ENCODE measurements around the gene TRABD2B. TPM values are rescaled to one million over a fixed set of nuclear protein-coding genes. Genes with fewer than 3 reads are reported as not detected.
A peak's percentile ranks its signal among the peaks of the same experiment; 100 is the strongest.

Gene TRABD2B
- total RNA-seq (1 to 10 TPM in 1 of 2 donors, under 1 TPM in 1; 0.99 to 2.0 TPM), polyA plus RNA-seq (ENCODE audit: insufficient read length in 6 of 6) (1 to 10 TPM; 3.2 to 5.2 (median 3.3) TPM)
- long read RNA-seq, donor 1, full-length matches to known transcripts = 1 of 1 reads
- long read RNA-seq, donor 1, partial matches to known transcripts = 0 of 1 reads
- long read RNA-seq, donor 1, other reads (novel, unspliced or antisense) = 0 of 1 reads
- long read RNA-seq, donor 2, full-length matches to known transcripts = 1 of 1 reads
- long read RNA-seq, donor 2, partial matches to known transcripts = 0 of 1 reads
- long read RNA-seq, donor 2, other reads (novel, unspliced or antisense) = 0 of 1 reads
- long read RNA-seq, donor 3, full-length matches to known transcripts = 1 of 1 reads
- long read RNA-seq, donor 3, partial matches to known transcripts = 0 of 1 reads
- long read RNA-seq, donor 3, other reads (novel, unspliced or antisense) = 0 of 1 reads
- long read RNA-seq, donor 4 = 0 reads
- long read RNA-seq, donor 5 = 0 reads
- long read RNA-seq, donor 6 = 0 reads
- long read RNA-seq, donor 7 = 0 reads
- long read RNA-seq, donor 8 = 0 reads
- long read RNA-seq, donor 9 = 0 reads
- long read RNA-seq, donor 10 = 0 reads
- long read RNA-seq, donor 11, full-length matches to known transcripts = 1 of 1 reads
- long read RNA-seq, donor 11, partial matches to known transcripts = 0 of 1 reads
- long read RNA-seq, donor 11, other reads (novel, unspliced or antisense) = 0 of 1 reads
- long read RNA-seq, donor 12, full-length matches to known transcripts = 2 of 2 reads
- long read RNA-seq, donor 12, partial matches to known transcripts = 0 of 2 reads
- long read RNA-seq, donor 12, other reads (novel, unspliced or antisense) = 0 of 2 reads

GRCh38 chr1:47997289-47998200 lies at the start of gene TRABD2B:
TRABD2B (minus strand) TSS chr1:47997385.
- DNase-seq (peak; percentile 74 to 96 (median 87)), ATAC-seq (peak; percentile 98)
- Histone ChIP-seq H3K27ac (no peak within 1 kb of the TSS), H3K9me3 (no peaks in the 10 kb centered on the region), H3K4me3 (peak within 1 kb of the TSS; percentile 37 to 46), H3K4me1 (peaks cover 2 to 17% of the 10 kb centered on the region in 2 donors), H3K27me3 (peaks cover 21 to 90% of the 10 kb centered on the region in 2 donors), H3K36me3 (no peaks in the 10 kb centered on the region)
- intact Hi-C loops (cut with DNase I) = no loop called here
- TF ChIP-seq, protein P1, sequence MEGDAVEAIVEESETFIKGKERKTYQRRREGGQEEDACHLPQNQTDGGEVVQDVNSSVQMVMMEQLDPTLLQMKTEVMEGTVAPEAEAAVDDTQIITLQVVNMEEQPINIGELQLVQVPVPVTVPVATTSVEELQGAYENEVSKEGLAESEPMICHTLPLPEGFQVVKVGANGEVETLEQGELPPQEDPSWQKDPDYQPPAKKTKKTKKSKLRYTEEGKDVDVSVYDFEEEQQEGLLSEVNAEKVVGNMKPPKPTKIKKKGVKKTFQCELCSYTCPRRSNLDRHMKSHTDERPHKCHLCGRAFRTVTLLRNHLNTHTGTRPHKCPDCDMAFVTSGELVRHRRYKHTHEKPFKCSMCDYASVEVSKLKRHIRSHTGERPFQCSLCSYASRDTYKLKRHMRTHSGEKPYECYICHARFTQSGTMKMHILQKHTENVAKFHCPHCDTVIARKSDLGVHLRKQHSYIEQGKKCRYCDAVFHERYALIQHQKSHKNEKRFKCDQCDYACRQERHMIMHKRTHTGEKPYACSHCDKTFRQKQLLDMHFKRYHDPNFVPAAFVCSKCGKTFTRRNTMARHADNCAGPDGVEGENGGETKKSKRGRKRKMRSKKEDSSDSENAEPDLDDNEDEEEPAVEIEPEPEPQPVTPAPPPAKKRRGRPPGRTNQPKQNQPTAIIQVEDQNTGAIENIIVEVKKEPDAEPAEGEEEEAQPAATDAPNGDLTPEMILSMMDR (IDR thresholded peaks at IDR 0.05) = peak; percentile 96 to 97

GRCh38 chr1:48044311-48044710 lies 47.1 kb upstream of the TRABD2B start:
- Histone ChIP-seq H3K9me3 (no peaks in the 10 kb centered on the region), H3K27ac (no peak overlapping the region), H3K4me1 (peaks cover 0 to 7% of the 10 kb centered on the region in 2 donors), H3K27me3 (peaks cover 0 to 17% of the 10 kb centered on the region in 2 donors), H3K36me3 (no peaks in the 10 kb centered on the region), H3K4me3 (no peak overlapping the region)
- intact Hi-C loops (cut with DNase I) = no loop called here
- TF ChIP-seq, protein P1 (IDR thresholded peaks at IDR 0.05) = no peak
- DNase-seq = no peak
- ATAC-seq = no peak

DNA sequence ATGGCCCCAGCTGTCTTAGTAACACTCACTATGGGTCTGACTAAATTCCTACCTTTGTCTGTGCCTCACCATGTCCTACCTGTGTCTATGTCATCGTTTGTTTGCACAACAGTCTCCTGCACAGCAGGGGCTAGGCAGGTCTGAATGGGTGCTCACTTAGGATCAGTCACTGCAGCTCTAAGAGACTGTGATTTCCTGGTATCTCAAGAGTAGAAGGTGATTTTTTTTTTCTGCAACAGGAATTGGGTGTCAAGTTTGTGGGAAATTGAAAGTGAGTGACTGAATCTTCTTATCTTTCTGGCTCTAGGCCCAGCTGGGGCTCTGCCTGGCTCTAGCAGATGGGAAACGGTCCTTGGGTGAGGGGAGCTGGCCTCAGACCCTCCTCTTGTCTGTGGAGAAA lies 46.4 kb upstream of the TRABD2B start:
- intact Hi-C loops (cut with DNase I) = no loop called here
- Histone ChIP-seq H3K36me3 (no peaks in the 10 kb centered on the region), H3K4me1 (peaks cover 0 to 7% of the 10 kb centered on the region in 2 donors), H3K9me3 (no peaks in the 10 kb centered on the region), H3K27ac (no peak overlapping the region), H3K4me3 (no peak overlapping the region), H3K27me3 (peaks cover 0 to 17% of the 10 kb centered on the region in 2 donors)
- peak; percentile 42 for ATAC-seq
- TF ChIP-seq, protein P1 (IDR thresholded peaks at IDR 0.05) = no peak
- no peak for DNase-seq

- Histone ChIP-seq H3K4me1 (peaks cover 0 to 7% of the 10 kb centered on the region in 2 donors), H3K27me3 (peaks cover 0 to 17% of the 10 kb centered on the region in 2 donors), H3K9me3 (no peaks in the 10 kb centered on the region), H3K36me3 (no peaks in the 10 kb centered on the region), H3K4me3 (no peak overlapping the region), H3K27ac (no peak overlapping the region)
- TF ChIP-seq, protein P1 (IDR thresholded peaks at IDR 0.05) = no peak
- DNase-seq (no peak), ATAC-seq (no peak)
- intact Hi-C loops (cut with DNase I) = no loop called here
These were observed 43.0 kb upstream of the TRABD2B start for GRCh38 chr1:48040154-48040553.
